Tibial nerve (tissue), 4 donors: Measurements from ENCODE around the gene GNAZ. TPM values are rescaled to one million over a fixed set of nuclear protein-coding genes. Genes with fewer than 3 reads are reported as not detected.

Source experiments
- DNase-seq, 2 donors: peaks; one replicate each; pipeline ENCODE4 v3.0.0-alpha.2; 2019; ENCODE audit warnings: low spot score in 2 of 2
- H3K27ac ChIP-seq, 4 donors: fragments of 200-600 bp; sonication (generic) in 3 of 4; one replicate each; pipeline ENCODE4 v1.5.1; 2017 to 2019; ENCODE audit warnings: mild to moderate bottlenecking in 1 of 4
- H3K27me3 ChIP-seq, 2 donors: fragments of 200-600 bp; sonication (generic) in 1 of 2; one replicate each; pipeline versions ENCODE4 v1.5.1 to v1.6.0; 2017 to 2019
- H3K36me3 ChIP-seq, 3 donors: fragments of 200-600 bp; sonication (generic); one replicate each; pipeline ENCODE4 v1.5.1; 2018 to 2019
- H3K4me1 ChIP-seq, 4 donors: fragments of 200-600 bp; sonication (generic) in 3 of 4; one replicate each; pipeline ENCODE4 v1.5.1; 2017 to 2019
- H3K4me3 ChIP-seq, 4 donors: fragments of 200-600 bp; sonication (generic) in 3 of 4; one replicate each; pipeline ENCODE4 v1.5.1; 2017 to 2019; ENCODE audit warnings: mild to moderate bottlenecking in 1 of 4, moderate library complexity in 1 of 4
- H3K9me3 ChIP-seq, 4 donors: fragments of 200-600 bp; sonication (generic) in 3 of 4; one replicate each; pipeline ENCODE4 v1.5.1; 2017 to 2019
- EP300 ChIP-seq, 2 donors: sonication (generic); formaldehyde crosslinking; IDR thresholded peaks; one replicate each; pipeline ENCODE4 v1.6.1; 2017; ENCODE audit warnings: antibody characterized with exemption in 2 of 2, mild to moderate bottlenecking in 1 of 2
- POLR2A ChIP-seq, 2 donors: fragments of 450-650 bp; IDR thresholded peaks; one replicate each; pipeline ENCODE4 v1.6.1; 2017; ENCODE audit warnings: antibody characterized with exemption in 2 of 2, mild to moderate bottlenecking in 2 of 2, moderate library complexity in 2 of 2
- WGBS, 2 donors: methylation state at CpG; one replicate each; pipeline ENCODE4 v1.1.5; 2018; 5-methylcytosine and 5-hydroxymethylcytosine counted together
- total RNA-seq, 4 donors: library from RNA; depleted of rRNA; stranded (reverse); fragments of >200 nt; gene quantifications; one replicate each; pipeline ENCODE4 v1.1.0, GENCODE V29; 2016
- TF ChIP-seq, protein P1 (sequence below), 5 experiments: fragments of 200-600 bp in 3 of 5; fragments of 450-650 bp in 2 of 5; sonication (generic) in 3 of 5; IDR thresholded peaks; one replicate each; pipeline ENCODE4 v1.5.1; 2016 to 2019; ENCODE audit warnings: antibody characterized with exemption in 5 of 5, mild to moderate bottlenecking in 3 of 5, moderate library complexity in 2 of 5

The GNAZ gene
- total RNA-seq, 4 donors from 2014 or later: 14.1 to 20.1 (median 18.0) TPM

DNA sequence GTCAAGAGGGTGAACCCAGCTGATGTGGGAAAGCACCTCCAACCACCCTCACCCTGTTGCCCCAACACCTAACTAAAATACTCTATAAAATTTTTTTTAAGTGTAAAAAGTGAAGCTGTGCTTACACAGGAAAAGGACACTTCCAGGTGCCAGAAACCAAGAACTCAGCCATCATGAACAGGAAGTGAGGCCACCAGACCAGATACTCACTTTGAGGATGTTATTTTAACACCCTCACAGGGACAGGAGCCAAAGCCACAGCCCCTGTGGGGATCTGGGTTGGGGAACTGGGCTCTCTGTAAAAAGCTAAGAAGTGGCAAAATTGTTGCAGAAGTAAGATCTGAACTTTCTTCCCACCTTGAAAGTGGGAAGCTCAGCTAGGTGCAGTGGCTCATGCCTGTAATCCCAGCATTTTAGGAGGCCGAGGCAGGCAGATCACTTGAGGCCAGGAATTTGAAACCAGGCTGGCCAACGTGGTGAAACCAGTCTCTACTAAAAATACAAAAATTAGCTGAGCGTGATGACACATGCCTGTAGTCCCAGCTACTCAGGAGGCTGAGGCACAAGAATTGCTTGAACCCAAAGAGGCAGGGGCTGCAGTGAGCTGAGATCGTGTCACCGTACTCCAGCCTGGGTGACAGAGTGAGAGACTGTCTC lies 67.7 kb downstream of the GNAZ start:
- no peaks in the 10 kb centered on the region for H3K9me3 ChIP-seq
- H3K27ac ChIP-seq: peak overlapping the region in 1 of 4 donors; percentile 37
- H3K36me3 ChIP-seq: no peaks in the 10 kb centered on the region
- TF ChIP-seq POLR2A (IDR thresholded peaks at IDR 0.05) (no peak), EP300 (IDR thresholded peaks at IDR 0.05) (no peak)
- TF ChIP-seq, protein P1, sequence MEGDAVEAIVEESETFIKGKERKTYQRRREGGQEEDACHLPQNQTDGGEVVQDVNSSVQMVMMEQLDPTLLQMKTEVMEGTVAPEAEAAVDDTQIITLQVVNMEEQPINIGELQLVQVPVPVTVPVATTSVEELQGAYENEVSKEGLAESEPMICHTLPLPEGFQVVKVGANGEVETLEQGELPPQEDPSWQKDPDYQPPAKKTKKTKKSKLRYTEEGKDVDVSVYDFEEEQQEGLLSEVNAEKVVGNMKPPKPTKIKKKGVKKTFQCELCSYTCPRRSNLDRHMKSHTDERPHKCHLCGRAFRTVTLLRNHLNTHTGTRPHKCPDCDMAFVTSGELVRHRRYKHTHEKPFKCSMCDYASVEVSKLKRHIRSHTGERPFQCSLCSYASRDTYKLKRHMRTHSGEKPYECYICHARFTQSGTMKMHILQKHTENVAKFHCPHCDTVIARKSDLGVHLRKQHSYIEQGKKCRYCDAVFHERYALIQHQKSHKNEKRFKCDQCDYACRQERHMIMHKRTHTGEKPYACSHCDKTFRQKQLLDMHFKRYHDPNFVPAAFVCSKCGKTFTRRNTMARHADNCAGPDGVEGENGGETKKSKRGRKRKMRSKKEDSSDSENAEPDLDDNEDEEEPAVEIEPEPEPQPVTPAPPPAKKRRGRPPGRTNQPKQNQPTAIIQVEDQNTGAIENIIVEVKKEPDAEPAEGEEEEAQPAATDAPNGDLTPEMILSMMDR (IDR thresholded peaks at IDR 0.05): no peak
- WGBS, 2 donors: 69 to 77% methylated on average over 5 of the region's 5 CpGs
- H3K4me1 ChIP-seq: peaks cover 0 to 29% (median 15%) of the 10 kb centered on the region in 4 donors
- H3K27me3 ChIP-seq: no peaks in the 10 kb centered on the region
- no peak overlapping the region for H3K4me3 ChIP-seq
- DNase-seq: no peak

DNA sequence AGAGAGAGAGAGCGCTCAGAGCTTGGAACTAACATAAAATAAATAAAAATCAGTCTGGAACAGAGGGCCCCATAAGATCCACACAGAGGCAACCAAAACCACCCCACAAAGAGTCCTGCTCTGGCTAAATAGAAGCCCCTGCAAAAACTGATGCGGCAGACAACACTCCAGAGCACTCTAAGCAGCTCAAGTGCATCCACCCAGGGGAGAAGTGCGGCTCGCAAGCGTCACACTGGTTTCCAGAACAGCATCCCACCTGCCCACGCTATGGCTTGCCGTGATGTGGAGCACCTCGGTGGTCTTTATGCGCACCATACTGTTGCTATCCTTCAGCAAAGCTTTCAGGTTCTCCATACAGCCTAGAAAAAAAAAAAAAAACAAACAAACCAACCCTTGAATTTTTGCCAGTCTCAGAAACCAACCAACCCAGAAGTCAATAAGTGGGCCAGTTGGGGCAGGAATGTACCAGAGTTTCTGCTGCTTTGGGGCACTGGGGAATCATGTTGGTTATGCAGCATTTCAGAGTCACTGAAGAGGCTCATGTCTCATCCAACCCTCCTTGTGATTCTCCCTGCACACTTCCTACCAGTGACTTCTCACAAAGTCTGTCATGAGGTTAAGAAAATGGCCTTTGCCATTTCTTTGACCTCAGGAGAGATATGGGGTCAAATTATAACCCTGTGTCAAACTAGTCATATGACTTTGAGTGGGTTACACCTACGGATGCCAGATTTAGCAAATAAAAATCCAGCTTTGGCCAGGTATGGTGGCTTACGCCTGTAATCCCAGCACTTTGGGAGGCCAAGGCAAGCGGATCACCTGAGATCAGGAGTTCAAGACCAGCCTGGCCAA lies 68.5 kb downstream of the GNAZ start:
- 90 to 94% methylated on average over 12 of the region's 12 CpGs for WGBS, 2 donors
- Histone ChIP-seq H3K4me3 (no peak overlapping the region), H3K27ac (no peak overlapping the region), H3K27me3 (no peaks in the 10 kb centered on the region), H3K4me1 (peaks cover 0 to 29% (median 15%) of the 10 kb centered on the region in 4 donors), H3K9me3 (no peaks in the 10 kb centered on the region), H3K36me3 (no peaks in the 10 kb centered on the region)
- TF ChIP-seq EP300 (IDR thresholded peaks at IDR 0.05) (no peak), POLR2A (IDR thresholded peaks at IDR 0.05) (no peak)
- TF ChIP-seq, protein P1 (IDR thresholded peaks at IDR 0.05): no peak
- no peak for DNase-seq

DNA sequence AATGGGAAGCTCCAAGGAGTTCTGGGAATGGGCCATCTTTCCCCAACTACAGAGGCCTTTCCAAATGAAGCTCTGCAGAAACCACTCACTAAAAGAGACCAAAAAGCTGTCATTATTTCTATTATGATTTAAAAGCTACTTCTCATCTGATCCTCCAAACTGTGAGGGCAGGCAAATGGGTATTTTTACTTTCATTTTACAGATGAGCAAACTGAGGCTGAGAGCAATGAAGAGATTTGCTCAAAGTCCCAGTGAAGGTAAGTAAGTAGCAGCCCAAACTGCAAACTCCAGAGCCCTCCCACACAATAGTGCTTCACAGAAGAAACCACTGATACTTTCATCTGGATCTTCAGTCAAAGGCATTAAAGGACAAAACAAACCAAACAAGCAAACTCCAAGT lies 70.1 kb downstream of the GNAZ start:
- DNase-seq: no peak
- TF ChIP-seq EP300 (IDR thresholded peaks at IDR 0.05) (no peak), POLR2A (IDR thresholded peaks at IDR 0.05) (no peak)
- TF ChIP-seq, protein P1 (IDR thresholded peaks at IDR 0.05): no peak
- no peak overlapping the region for H3K4me3 ChIP-seq
- no peaks in the 10 kb centered on the region for H3K9me3 ChIP-seq
- H3K36me3 ChIP-seq: no peaks in the 10 kb centered on the region
- H3K4me1 ChIP-seq: peaks cover 0 to 36% (median 21%) of the 10 kb centered on the region in 4 donors
- H3K27me3 ChIP-seq: no peaks in the 10 kb centered on the region
- no peak overlapping the region for H3K27ac ChIP-seq

DNA sequence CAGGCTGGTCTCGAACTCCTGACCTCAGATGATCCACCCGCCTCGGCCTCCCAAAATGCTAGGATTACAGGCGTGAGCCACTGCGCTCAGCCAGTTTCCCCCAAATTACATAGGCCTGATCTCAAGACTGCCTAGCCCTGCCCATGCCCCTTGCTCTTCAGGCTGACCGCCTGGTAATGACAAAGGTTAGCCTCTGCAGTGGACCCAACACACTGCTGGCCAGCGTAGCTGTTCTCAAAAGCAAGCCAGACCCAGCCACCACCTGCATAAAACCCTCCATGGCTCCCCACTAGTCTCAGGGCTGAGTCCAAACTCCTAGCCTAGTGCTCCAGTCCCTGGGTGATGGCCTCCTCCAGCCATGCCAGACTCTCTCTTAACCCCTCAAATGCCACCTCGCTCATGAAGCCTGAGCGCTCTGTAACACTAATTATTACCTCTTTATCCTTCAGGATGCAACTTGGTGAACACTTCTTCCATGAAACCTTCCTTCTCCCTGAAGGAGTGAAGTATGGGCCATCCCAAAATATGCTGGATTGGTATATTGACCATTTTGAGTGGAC lies 72.3 kb downstream of the GNAZ start:
- Histone ChIP-seq H3K36me3 (no peaks in the 10 kb centered on the region), H3K4me3 (peak overlapping the region in 3 of 4 donors; percentile 18 to 44 (median 22)), H3K9me3 (no peaks in the 10 kb centered on the region), H3K4me1 (peaks cover 0 to 53% (median 27%) of the 10 kb centered on the region in 4 donors), H3K27ac (peak overlapping the region in 3 of 4 donors; percentile 35 to 73 (median 65)), H3K27me3 (no peaks in the 10 kb centered on the region)
- TF ChIP-seq, protein P1 (IDR thresholded peaks at IDR 0.05): no peak
- no peak for TF ChIP-seq EP300 (IDR thresholded peaks at IDR 0.05)
- no peak for TF ChIP-seq POLR2A (IDR thresholded peaks at IDR 0.05)
- no peak for DNase-seq
- WGBS, 2 donors: 82 to 89% methylated on average over 9 of the region's 9 CpGs
